SH-SY5Y (cell line): ENCODE results near the gene ASIC4.

ENCODE experiments used
- GATA2 ChIP-seq: IDR thresholded peaks from 2 replicates; pipeline ENCODE4 v1.6.1; 2011; ENCODE audit warnings: mild to moderate bottlenecking, low read depth, low read length
- GATA3 ChIP-seq: IDR thresholded peaks from 2 replicates; pipeline ENCODE4 v1.6.1; 2011; ENCODE audit warnings: low read depth, mild to moderate bottlenecking, low read length, moderate library complexity

DNA sequence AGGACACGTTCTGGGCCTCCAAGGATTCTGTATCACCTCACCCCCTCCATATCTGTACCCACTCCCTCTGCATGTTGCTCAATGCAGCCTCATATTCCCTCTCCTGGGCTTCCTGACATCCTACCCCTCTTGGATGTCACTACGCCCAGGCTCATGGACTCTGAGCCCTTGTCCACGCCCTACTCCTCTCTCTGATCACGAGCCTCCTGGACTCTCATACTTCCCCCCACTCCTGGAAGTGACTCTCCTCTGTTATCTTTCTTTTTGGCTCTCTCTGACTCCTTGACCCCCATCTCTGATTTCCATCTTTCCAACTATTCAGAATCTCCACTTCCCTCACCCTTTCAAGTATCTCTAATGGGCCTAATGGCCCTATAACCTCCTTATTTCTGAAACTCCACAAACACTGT is 31.7 kb downstream of the ASIC4 start:
- TF ChIP-seq GATA3, result no peak
- TF ChIP-seq GATA2, result no peak
